ENCODE data around the gene CHD3. TPM values are rescaled to one million over a fixed set of nuclear protein-coding genes. Genes with fewer than 3 reads are reported as not detected.
A peak's percentile ranks its signal among the peaks of the same experiment; 100 is the strongest.

CHD3 gene
- total and polyA plus RNA-seq, 2 of the 13 experiments (the other 11 are each of a cell fraction or from before 2014, with no cell fraction given): 2.7 to 3.7 TPM

DNA sequence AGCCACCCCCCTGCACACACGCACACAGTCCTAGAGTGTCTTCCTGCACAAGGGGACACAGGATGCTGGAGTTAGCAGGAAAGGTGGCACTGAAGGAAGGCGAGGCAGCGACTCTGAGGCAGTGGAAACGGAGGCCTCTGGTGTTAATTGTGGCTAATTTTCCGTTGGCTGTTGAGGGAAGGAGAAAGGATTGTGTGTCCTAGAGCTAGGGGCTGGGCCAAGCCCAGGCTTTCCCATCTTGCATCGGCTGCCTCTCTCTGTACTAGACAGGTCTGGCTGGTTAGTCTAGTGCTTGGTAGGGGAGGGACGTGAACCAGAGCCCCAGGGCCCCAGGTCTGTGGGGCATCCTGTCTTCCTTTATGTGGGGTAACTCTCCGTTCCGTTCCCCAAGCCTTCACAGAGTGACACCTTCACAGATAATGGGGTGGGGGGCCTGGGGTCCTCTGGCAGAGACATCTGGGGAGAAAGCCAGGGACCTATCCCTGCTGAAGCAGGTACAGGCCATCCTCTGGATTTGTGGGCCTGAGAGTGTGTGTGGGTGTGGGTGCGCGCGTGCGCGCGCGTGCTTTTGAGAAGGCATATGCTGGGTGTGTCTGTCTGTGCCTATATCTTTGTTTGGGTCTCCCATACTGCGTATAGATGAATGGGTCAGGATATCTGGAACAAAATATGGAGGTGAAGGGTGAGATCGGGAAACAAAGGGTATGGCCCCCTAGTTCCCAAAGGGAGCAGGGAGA is at the start of gene CHD3 (continued):
- TF ChIP-seq ZNF557 (CRISPR knock-in tag; IDR thresholded peaks at IDR 0.05): no peak
- TF ChIP-seq NBN (conservative IDR thresholded peaks at IDR 0.05): no peak
- TF ChIP-seq ATRX (CRISPR knock-in tag; IDR thresholded peaks at IDR 0.05; ENCODE audit: borderline replicate concordance): no peak
- TF ChIP-seq RFX5 (IDR thresholded peaks at IDR 0.05; ENCODE audit: low read depth, low read length): no peak
- TF ChIP-seq SP4 (CRISPR knock-in tag; IDR thresholded peaks at IDR 0.05): no peak
- TF ChIP-seq, protein P1, sequence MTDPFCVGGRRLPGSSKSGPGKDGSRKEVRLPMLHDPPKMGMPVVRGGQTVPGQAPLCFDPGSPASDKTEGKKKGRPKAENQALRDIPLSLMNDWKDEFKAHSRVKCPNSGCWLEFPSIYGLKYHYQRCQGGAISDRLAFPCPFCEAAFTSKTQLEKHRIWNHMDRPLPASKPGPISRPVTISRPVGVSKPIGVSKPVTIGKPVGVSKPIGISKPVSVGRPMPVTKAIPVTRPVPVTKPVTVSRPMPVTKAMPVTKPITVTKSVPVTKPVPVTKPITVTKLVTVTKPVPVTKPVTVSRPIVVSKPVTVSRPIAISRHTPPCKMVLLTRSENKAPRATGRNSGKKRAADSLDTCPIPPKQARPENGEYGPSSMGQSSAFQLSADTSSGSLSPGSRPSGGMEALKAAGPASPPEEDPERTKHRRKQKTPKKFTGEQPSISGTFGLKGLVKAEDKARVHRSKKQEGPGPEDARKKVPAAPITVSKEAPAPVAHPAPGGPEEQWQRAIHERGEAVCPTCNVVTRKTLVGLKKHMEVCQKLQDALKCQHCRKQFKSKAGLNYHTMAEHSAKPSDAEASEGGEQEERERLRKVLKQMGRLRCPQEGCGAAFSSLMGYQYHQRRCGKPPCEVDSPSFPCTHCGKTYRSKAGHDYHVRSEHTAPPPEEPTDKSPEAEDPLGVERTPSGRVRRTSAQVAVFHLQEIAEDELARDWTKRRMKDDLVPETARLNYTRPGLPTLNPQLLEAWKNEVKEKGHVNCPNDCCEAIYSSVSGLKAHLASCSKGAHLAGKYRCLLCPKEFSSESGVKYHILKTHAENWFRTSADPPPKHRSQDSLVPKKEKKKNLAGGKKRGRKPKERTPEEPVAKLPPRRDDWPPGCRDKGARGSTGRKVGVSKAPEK (CRISPR knock-in tag; IDR thresholded peaks at IDR 0.05; ENCODE audit: borderline replicate concordance): no peak
- TF ChIP-seq RXRA (CRISPR knock-in tag; IDR thresholded peaks at IDR 0.05): no peak
- TF ChIP-seq MED1 (CRISPR knock-in tag; IDR thresholded peaks at IDR 0.05): no peak
- TF ChIP-seq, protein P2, sequence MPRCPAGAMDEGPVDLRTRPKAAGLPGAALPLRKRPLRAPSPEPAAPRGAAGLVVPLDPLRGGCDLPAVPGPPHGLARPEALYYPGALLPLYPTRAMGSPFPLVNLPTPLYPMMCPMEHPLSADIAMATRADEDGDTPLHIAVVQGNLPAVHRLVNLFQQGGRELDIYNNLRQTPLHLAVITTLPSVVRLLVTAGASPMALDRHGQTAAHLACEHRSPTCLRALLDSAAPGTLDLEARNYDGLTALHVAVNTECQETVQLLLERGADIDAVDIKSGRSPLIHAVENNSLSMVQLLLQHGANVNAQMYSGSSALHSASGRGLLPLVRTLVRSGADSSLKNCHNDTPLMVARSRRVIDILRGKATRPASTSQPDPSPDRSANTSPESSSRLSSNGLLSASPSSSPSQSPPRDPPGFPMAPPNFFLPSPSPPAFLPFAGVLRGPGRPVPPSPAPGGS (CRISPR knock-in tag; IDR thresholded peaks at IDR 0.05): no peak
- TF ChIP-seq, protein P3, sequence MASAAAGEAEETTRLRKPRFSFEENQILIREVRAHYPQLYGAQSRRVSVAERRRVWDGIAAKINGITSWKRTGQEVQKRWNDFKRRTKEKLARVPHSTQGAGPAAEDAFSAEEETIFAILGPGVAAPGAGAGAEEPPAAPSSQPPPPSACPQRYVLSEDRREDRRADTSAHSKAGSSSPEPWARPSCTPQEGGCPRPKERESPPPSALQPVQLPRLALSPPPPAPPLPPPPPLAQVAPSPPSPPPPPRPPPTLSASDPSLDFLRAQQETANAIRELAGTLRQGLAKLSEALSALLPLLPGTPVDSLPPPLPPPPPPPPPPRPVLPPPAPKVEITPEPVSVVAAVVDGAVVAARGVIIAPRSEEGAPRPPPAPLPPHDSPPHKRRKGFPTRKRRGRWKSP (CRISPR knock-in tag; IDR thresholded peaks at IDR 0.05): no peak; the same call in 1 of the 2 replicates
- no peak; the same call in 1 of the 2 replicates for TF ChIP-seq ZNF225 (CRISPR knock-in tag; IDR thresholded peaks at IDR 0.05)
- no peak for TF ChIP-seq PAX8 (CRISPR knock-in tag; IDR thresholded peaks at IDR 0.05; ENCODE audit: borderline replicate concordance)
- no peak for TF ChIP-seq EEA1 (CRISPR knock-in tag; IDR thresholded peaks at IDR 0.05; ENCODE audit: borderline replicate concordance)
- TF ChIP-seq, protein P4, sequence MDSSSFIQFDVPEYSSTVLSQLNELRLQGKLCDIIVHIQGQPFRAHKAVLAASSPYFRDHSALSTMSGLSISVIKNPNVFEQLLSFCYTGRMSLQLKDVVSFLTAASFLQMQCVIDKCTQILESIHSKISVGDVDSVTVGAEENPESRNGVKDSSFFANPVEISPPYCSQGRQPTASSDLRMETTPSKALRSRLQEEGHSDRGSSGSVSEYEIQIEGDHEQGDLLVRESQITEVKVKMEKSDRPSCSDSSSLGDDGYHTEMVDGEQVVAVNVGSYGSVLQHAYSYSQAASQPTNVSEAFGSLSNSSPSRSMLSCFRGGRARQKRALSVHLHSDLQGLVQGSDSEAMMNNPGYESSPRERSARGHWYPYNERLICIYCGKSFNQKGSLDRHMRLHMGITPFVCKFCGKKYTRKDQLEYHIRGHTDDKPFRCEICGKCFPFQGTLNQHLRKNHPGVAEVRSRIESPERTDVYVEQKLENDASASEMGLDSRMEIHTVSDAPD (CRISPR knock-in tag; IDR thresholded peaks at IDR 0.05): no peak
- TF ChIP-seq ZNF709 (CRISPR knock-in tag; IDR thresholded peaks at IDR 0.05): no peak
- no peak for TF ChIP-seq ATF7-NPFF (CRISPR knock-in tag; IDR thresholded peaks at IDR 0.05; ENCODE audit: low read depth)
- no peak for TF ChIP-seq ZNF451 (CRISPR knock-in tag; IDR thresholded peaks at IDR 0.05)
- TF ChIP-seq PAXIP1 (CRISPR knock-in tag; conservative IDR thresholded peaks at IDR 0.05): no peak
- 0 out of 2 replicates have a peak, but pooled peaks have one; percentile 37 for TF ChIP-seq JUNB (CRISPR knock-in tag; IDR thresholded peaks at IDR 0.05; ENCODE audit: borderline replicate concordance)
- TF ChIP-seq SNRNP70 (IDR thresholded peaks at IDR 0.05; ENCODE audit: low read depth, low read length): no peak
